ENCODE results near the gene SRSF4.

SRSF4 gene

DNA sequence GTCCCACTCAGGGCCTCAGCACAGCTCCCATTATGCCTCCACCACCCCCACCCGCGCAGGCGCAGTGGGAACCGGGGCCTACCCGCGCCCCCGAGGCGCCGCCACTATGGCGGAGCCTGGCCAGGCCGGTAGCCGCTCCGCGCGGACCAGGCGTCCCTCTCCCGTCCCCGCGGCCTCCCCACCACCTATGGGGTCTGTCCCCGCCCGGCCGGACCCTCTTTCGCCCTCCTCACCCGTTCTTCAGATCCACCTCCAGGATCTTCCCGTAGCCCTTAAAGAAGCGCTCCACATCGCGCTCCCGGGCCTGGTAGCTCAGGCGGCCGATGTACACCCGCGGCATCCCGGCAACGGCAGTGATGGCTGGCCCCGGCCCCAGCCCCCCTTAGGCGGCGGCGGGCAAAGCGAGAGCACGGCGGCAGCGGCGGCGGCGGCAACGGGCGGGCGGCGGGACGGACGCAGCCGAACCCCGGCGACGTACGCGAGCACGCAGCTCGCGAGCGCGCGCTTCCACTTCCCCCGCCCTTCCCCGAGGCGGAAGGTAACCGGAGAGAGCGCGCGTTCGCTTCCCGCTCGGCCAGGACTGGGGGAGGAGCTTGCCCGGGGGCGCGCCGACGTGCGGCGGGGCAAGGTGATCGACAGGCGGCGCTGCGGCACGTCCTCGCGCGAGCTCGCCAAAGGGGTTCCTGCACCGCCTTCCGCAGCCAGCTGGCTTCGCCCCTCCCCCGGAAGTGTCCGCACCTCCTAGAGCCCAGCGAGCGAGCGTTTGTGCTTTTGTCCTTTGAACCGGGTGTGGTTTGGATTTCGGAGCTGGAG, at the start of gene SRSF4:
SRSF4 (minus strand) TSS at position 488 of the 813 bp plus-strand sequence; CDS start at position 340, 148 bp downstream.
- TF ChIP-seq CTCF (conservative IDR thresholded peaks at IDR 0.05; ENCODE audit: low read depth, low read length), result peak; percentile 39
- H3K4me3 ChIP-seq (ENCODE audit: low read depth, low read length), result peak within 1 kb of the TSS; percentile 97
- peak; percentile 99 for DNase-seq (ENCODE audit: low read depth)

DNA sequence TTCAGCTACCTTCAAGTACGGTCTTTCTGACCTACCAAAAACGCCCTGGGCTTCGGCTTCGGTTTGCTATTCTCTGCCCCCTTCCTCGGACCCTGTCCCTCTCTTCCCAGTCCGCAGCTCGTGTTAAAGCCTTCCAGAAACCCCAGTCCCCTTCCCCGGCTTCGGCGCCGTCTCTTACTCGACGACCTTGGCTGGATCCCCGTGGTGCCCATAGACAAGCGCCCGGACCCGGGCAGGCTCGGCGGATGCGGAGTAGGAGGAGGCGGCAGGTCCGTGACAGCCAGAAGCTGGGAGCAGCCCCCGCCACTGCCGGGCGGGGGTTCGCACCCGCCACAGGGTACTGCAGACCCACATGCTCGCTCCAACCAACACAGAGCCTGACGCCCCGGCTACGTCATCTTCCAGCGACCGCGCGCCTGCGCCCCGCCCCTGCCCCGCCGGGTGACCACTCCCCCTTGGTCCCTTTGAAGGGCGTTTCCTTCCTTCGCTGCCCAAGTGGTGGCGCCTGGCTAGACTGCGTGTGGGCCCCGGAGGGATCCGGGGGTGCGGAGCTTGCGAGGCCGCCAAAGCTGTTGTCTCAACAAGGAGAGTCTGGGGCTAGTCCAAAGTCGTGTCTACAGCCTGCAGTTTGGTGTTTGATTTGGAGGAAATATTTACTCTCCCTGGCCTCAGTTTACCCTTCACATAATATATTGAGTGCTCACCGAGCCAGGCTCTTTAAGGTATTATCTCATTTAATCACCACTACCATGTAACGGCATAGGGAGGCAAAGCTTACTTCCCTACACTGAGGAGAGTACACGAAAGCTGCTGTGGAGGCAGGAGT, 49.1 kb upstream of the SRSF4 start, which contains the start of gene MECR:
MECR (minus strand) TSS at position 382 of the 826 bp plus-strand sequence; CDS start at position 354, 28 bp downstream.
- DNase-seq (ENCODE audit: low read depth), result peak; percentile 93
- TF ChIP-seq CTCF (conservative IDR thresholded peaks at IDR 0.05; ENCODE audit: low read depth, low read length), result peak; percentile 35
- H3K4me3 ChIP-seq (ENCODE audit: low read depth, low read length), result peak within 1 kb of the TSS; percentile 89

DNA sequence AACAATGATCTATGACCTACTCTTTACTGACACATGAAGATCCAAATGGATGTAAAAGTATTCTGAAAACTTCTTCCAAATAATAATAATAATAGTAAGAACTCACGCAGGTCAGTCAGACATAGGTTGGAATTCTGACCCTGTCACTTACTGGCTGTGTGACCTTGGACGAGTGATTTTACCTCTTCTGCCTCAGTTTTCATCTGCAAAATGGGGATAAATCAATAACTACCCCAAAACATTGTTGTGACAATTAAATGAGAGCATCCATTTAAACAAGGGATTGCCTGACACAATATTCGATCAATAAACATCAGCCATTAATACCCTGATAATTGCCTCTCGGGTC, 48.5 kb upstream of the SRSF4 start:
- H3K4me3 ChIP-seq (ENCODE audit: low read depth, low read length), result peak overlapping the region; percentile 89
- no peak for DNase-seq (ENCODE audit: low read depth)
- no peak for TF ChIP-seq CTCF (conservative IDR thresholded peaks at IDR 0.05; ENCODE audit: low read depth, low read length)

DNA sequence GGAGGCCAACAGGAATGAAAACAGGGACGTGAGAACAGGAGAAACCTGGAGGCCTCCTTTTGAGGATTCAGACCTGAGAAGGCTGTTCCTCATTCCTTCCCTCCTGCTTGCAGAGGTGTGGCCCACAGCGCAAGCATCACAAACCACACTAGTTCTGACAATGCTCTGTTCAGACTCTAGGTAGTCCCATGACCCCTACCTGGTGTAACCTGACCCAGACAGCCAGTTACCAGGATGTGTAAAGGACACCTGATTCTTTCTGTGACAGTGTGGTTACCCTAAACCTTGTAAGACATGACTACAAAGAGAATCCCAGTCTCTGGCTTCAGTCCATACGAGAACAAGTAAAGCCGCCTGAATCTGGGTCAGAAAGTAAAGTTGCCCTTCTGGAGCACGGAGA, 45.8 kb upstream of the SRSF4 start:
- no peak overlapping the region for H3K4me3 ChIP-seq (ENCODE audit: low read depth, low read length)
- no peak for TF ChIP-seq CTCF (conservative IDR thresholded peaks at IDR 0.05; ENCODE audit: low read depth, low read length)
- no peak for DNase-seq (ENCODE audit: low read depth)

GRCh38 chr1:29225361-29225760, 43.7 kb upstream of the SRSF4 start:
- DNase-seq (ENCODE audit: low read depth), result no peak
- TF ChIP-seq CTCF (conservative IDR thresholded peaks at IDR 0.05; ENCODE audit: low read depth, low read length), result no peak
- H3K4me3 ChIP-seq (ENCODE audit: low read depth, low read length), result no peak overlapping the region

- no peak for DNase-seq (ENCODE audit: low read depth)
- no peak overlapping the region for H3K4me3 ChIP-seq (ENCODE audit: low read depth, low read length)
- TF ChIP-seq CTCF (conservative IDR thresholded peaks at IDR 0.05; ENCODE audit: low read depth, low read length), result no peak
Measured at GRCh38 chr1:29224356-29224837, 42.7 kb upstream of the SRSF4 start.

Data from choroid plexus epithelial cell (primary cell).